Nephron progenitor cell (in vitro differentiated cells): Measurements from ENCODE around the gene BEAN1.

ENCODE experiments used
- DNase-seq: peaks from one replicate; pipeline ENCODE4 v3.0.0; 2021
- H3K27ac Mint-ChIP-seq: 2 replicates; pipeline ENCODE4 v1.8.0; 2021; ENCODE audit warnings: mild to moderate bottlenecking, moderate library complexity, mixed read lengths
- H3K27me3 Mint-ChIP-seq: 2 replicates; pipeline ENCODE4 v1.8.0; 2021; ENCODE audit warnings: mild to moderate bottlenecking, low read depth, mixed read lengths; ENCODE audit not compliant: poor library complexity
- H3K36me3 Mint-ChIP-seq: 2 replicates; pipeline ENCODE4 v1.8.0; 2021; ENCODE audit warnings: low read depth, mixed read lengths
- H3K4me1 Mint-ChIP-seq: 2 replicates; pipeline ENCODE4 v1.8.0; 2021; ENCODE audit warnings: mixed read lengths
- H3K4me3 Mint-ChIP-seq: 2 replicates; pipeline ENCODE4 v1.8.0; 2021; ENCODE audit warnings: mild to moderate bottlenecking, moderate library complexity, mixed read lengths
- H3K9me3 Mint-ChIP-seq: 2 replicates; pipeline ENCODE4 v1.8.0; 2021; ENCODE audit warnings: mild to moderate bottlenecking, moderate library complexity, mixed read lengths
- CTCF ChIP-seq: fragments of 200-600 bp; sonication (generic); IDR thresholded peaks from 2 replicates; pipeline ENCODE4 v1.5.0; 2021; ENCODE audit warnings: antibody characterized with exemption

BEAN1 gene

GRCh38 chr16:66454751-66455150 is 27.7 kb downstream of the BEAN1 start:
- no peak overlapping the region for H3K27ac Mint-ChIP-seq
- DNase-seq = no peak
- peaks cover 25% of the 10 kb centered on the region for H3K27me3 Mint-ChIP-seq
- TF ChIP-seq CTCF = no peak
- H3K9me3 Mint-ChIP-seq = no peaks in the 10 kb centered on the region
- H3K4me3 Mint-ChIP-seq = no peak overlapping the region
- no peaks in the 10 kb centered on the region for H3K36me3 Mint-ChIP-seq
- peaks cover 8% of the 10 kb centered on the region for H3K4me1 Mint-ChIP-seq

GRCh38 chr16:66455970-66456369 is 28.9 kb downstream of the BEAN1 start:
- no peak overlapping the region for H3K27ac Mint-ChIP-seq
- peaks cover 28% of the 10 kb centered on the region for H3K27me3 Mint-ChIP-seq
- peaks cover 12% of the 10 kb centered on the region for H3K4me1 Mint-ChIP-seq
- TF ChIP-seq CTCF = no peak
- no peaks in the 10 kb centered on the region for H3K36me3 Mint-ChIP-seq
- H3K4me3 Mint-ChIP-seq = no peak overlapping the region
- no peak for DNase-seq
- H3K9me3 Mint-ChIP-seq = no peaks in the 10 kb centered on the region

- peaks cover 25% of the 10 kb centered on the region for H3K27me3 Mint-ChIP-seq
- no peak for TF ChIP-seq CTCF
- no peak overlapping the region for H3K4me3 Mint-ChIP-seq
- H3K27ac Mint-ChIP-seq = no peak overlapping the region
- DNase-seq = no peak
- H3K36me3 Mint-ChIP-seq = no peaks in the 10 kb centered on the region
- no peaks in the 10 kb centered on the region for H3K9me3 Mint-ChIP-seq
- H3K4me1 Mint-ChIP-seq = peaks cover 12% of the 10 kb centered on the region
Measured at GRCh38 chr16:66457888-66458287, 30.8 kb downstream of the BEAN1 start.

- Mint-ChIP-seq H3K4me3 (no peak overlapping the region), H3K27ac (no peak overlapping the region), H3K27me3 (peaks cover 25% of the 10 kb centered on the region), H3K36me3 (no peaks in the 10 kb centered on the region), H3K9me3 (no peaks in the 10 kb centered on the region), H3K4me1 (peaks cover 12% of the 10 kb centered on the region)
- no peak for DNase-seq
- TF ChIP-seq CTCF = no peak
Measured at GRCh38 chr16:66458292-66458691, 31.2 kb downstream of the BEAN1 start.

GRCh38 chr16:66458853-66459252 is 31.8 kb downstream of the BEAN1 start:
- Mint-ChIP-seq H3K4me1 (peaks cover 12% of the 10 kb centered on the region), H3K9me3 (no peaks in the 10 kb centered on the region), H3K27ac (peak overlapping the region; percentile 36), H3K4me3 (no peak overlapping the region), H3K36me3 (no peaks in the 10 kb centered on the region), H3K27me3 (peaks cover 27% of the 10 kb centered on the region)
- TF ChIP-seq CTCF = no peak
- DNase-seq = no peak

- Mint-ChIP-seq H3K4me1 (peaks cover 12% of the 10 kb centered on the region), H3K36me3 (no peaks in the 10 kb centered on the region), H3K27me3 (peaks cover 32% of the 10 kb centered on the region), H3K4me3 (no peak overlapping the region), H3K9me3 (no peaks in the 10 kb centered on the region), H3K27ac (no peak overlapping the region)
- no peak for TF ChIP-seq CTCF
- peak; percentile 37 for DNase-seq
Measured at GRCh38 chr16:66459878-66460277, 32.8 kb downstream of the BEAN1 start.
